Germinal center (tissue), 1 donor: ENCODE results near the gene RBM33.
"Not testable (repeated sequence)": the region's sequence is repeated elsewhere in the genome, so short reads cannot be mapped to it uniquely, and the experiment has no call there.

Experiments used
- DNase-seq: peaks from one replicate; pipeline ENCODE4 v3.0.0; 2012; ENCODE audit warnings: mixed read lengths, low spot score

RBM33 gene

DNA sequence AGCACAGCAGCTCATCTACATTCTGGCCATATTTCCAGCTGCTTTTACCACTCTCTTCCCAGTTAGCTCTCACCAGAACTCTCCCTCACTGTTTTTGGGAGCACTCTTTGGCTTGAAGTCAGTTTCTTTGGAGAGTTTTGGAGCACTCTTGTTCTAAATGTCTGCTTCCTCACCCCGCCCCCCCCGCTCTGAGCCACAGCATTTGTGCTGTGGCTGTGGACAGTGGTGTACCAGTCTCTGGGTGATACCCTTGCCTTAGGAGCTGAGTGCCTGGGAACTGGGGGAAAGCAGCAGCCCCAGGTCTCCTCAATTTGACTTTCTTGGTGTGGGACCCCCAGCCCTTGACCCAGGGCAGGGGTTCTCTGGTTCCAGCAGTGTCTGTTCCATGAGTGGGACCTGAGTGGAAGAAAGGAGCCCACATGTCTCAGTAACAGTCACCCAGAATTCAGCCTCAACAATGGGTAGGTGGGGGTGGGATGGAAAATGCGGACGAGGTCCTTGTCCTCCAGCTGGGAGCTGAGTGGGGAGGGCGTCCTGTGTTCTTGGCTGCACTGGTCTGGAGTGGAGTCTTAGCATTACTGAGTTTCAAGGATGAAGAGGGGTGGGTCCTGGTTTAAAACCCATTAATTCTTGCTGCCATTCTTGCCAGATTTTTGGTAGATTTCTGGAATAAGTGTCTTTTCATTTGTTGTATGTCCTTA lies 18.0 kb downstream of the RBM33 start:
- DNase-seq = no peak

DNA sequence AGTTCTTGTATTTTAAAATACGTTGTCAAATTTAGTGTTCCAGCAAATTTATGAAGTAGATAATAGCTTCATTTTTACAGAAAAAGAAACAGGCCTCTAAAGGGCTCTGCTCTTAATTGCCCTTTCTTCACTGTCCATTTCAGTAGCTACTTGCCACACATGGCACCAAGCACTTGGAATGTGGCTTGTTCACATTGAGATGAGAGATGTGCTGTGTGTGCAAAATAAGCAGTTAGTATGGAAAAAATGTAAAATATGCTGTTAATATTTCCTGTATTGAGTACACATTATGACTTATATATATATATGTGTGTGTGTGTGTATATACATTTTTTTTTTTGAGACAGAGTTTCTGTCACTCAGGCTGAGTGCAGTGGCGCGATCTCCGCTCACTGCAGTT lies 19.5 kb downstream of the RBM33 start:
- no peak for DNase-seq

DNA sequence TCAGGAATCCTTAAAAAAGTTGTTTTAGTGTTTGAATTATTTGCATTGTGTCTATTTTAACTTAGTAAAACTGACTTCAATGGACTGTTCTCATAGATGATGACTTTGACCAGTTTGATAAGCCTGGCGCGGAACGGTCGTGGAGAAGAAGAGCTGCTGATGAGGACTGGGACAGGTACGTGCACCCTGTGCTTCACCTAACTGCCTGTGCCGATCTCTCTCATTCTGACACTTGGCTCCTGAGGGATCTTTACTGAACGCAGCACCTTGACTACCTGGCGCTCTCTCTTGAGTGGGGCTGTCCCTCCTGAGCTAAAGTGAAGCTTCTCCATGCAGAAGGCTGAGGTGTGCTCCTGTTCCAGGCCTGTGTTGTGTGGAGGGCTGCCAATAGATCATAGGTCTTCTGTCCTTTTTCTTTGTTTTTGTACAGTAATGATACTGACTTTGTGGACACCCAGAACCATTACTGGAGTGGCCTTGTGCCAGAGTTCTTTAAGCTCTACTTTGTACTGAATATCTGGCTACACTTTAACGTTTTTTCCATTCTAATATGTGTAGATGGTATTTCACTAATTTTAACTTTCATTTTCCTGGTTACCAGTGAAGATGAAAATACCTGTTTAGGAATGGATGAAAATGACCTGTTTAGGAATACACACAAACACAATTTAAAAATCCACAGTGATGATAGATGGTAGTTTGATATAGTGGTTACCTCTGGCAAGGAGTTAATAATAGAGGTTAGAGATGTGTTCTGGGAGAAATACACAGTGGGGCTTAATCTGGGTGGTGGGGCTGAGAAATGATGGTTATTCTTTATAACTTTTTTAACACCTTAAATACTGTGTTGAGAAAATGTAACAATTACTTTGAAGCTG lies 20.9 kb downstream of the RBM33 start:
- DNase-seq = no peak

DNA sequence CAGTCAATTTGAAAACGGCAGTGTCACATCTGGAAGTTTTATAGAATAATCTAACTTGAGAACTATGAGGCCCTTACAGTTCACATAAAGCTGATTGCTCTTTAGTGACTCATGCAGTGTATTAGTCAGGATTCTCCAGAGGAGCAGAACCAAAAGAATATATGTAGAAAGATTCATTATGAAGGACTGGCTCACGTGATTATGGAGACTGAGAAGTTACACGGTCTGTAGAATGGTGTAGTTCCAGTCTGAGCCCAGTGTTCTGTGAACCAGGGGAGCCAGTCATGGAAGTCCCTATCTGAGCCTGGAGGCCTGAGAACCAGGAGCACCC lies 21.5 kb downstream of the RBM33 start:
- no peak for DNase-seq

GRCh38 chr7:155667241-155667829 lies 22.9 kb downstream of the RBM33 start:
- no peak for DNase-seq

DNA sequence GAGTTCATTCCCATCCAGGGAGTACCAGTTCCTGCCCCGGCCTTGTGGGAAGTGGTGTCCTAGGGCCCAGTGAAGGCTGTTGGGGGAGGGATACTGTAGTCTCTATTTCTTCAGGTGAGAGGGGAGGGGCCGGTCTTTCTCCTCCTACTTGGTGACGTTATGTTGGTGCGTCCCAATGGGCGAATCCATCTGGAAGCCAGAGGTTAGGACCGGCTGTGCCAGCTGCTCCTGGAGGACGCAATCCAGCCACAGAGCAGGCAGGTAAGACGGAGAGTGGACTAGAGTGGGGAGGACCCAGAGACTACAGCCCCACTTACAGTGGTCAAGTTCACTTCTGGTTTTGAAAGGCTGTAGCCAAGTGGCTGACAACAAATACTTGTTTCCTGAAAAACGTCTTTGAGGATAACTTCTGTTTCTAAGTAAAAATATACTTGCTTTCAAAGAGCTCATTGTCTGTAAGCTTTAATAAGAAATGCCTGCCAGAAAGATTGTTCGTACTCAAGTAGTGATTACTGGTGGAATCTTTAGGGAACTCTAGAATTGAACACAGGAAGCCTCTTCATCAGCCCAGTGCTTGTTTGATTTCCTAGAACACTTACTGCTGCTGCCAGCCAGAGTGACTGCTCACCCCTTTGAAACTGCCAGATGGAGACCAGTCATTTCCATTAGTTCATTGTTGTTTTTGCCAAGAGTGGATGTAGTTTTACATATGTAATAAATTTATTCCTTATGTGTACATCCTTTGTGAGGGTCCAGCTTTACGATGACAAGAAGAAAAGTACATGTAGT lies 25.4 kb downstream of the RBM33 start:
- no peak for DNase-seq

- no peak for DNase-seq
These were observed 26.1 kb downstream of the RBM33 start for GRCh38 chr7:155670521-155670920.

- DNase-seq = no peak
These were observed 30.1 kb downstream of the RBM33 start for GRCh38 chr7:155674556-155674955.

GRCh38 chr7:155676052-155676451 lies 31.6 kb downstream of the RBM33 start:
- no peak for DNase-seq

- DNase-seq = no peak
These were observed 33.2 kb downstream of the RBM33 start for GRCh38 chr7:155677688-155678087.

GRCh38 chr7:155680124-155680523 lies 35.7 kb downstream of the RBM33 start:
- no peak for DNase-seq

DNA sequence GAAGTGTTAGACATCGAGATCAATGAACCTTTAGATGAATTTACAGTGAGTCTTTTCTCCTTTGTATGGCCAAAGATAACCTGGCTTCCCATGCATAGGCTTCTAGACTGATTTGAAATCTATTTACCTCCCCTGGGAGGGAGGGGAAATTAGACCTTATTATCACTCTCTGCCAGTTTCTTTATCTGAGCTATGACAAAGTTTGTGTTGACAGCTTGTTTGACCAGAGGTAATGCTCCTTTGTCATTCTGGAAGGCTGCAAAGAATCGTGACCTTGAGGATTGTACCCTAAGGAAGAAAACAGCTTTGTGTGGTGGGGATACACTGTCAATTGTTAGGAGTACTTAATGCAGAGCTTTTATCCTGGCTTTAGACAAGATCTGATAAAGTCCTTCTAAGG lies 36.4 kb downstream of the RBM33 start:
- DNase-seq = no peak

GRCh38 chr7:155681663-155682062 lies 37.2 kb downstream of the RBM33 start:
- no peak for DNase-seq

GRCh38 chr7:155682484-155682883 lies 38.0 kb downstream of the RBM33 start:
- DNase-seq = no peak

- DNase-seq = no peak
These were observed 38.6 kb downstream of the RBM33 start for GRCh38 chr7:155683098-155683497.

DNA sequence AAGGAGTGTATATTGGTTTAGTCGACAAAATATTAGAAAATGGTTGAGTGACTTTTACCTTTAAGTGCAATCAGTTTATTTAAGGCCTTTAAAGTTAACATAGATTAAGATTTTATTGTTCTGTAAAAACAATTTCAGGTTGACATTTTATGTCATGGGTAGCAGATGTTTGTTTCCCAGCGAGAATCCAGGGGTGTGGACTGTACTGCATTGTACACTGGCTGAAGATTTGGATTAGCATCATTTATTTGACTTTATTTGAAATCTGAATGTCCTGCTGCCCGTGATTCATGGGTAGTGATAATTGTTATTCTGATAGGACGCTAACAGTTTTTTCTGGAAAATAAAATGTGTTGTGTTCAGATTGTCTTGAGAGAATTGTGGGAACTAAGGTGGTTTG lies 39.3 kb downstream of the RBM33 start:
- DNase-seq = no peak

GRCh38 chr7:155684543-155684942 lies 40.1 kb downstream of the RBM33 start:
- DNase-seq = no peak

GRCh38 chr7:155685070-155685790 lies 40.8 kb downstream of the RBM33 start:
- DNase-seq = no peak

DNA sequence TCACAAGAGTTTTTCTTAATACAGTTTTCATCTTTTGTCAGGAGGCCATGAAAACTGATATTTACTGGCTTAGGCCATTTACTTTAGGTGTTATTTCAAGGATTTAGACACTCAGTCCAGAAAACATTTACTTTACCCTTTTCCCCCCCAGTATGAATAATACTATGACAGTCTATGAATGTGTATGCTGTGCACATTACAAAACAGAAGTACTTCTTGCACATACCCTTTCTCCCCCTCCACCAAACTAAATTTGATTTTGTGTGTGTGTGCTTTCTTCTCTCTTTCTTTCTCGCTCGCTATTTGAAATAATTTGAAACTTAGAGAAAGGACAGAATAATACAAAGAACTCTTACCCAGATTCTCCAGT lies 41.3 kb downstream of the RBM33 start:
- DNase-seq = no peak

- not testable (repeated sequence) for DNase-seq
These were observed 42.3 kb downstream of the RBM33 start for GRCh38 chr7:155686620-155687324.

- not testable (repeated sequence) for DNase-seq
These were observed 43.8 kb downstream of the RBM33 start for GRCh38 chr7:155688237-155688636.
